ENCODE measurements around the gene NGEF. TPM values are rescaled to one million over a fixed set of nuclear protein-coding genes. Genes with fewer than 3 reads are reported as not detected.

Gene NGEF
- total and polyA plus RNA-seq, 4 donors, result 10.6 to 22.6 (median 10.8) TPM

GRCh38 chr2:232890536-232890895 lies 122.5 kb downstream of the NGEF start:
- no peak overlapping the region for H3K9ac ChIP-seq (ENCODE audit: low read depth in 1 of 2, low read length in 2 of 2)
- H3K27me3 ChIP-seq (ENCODE audit: control insufficient read depth in 4 of 4, insufficient read depth in 4 of 4, low read length in 3 of 4), result no peaks in the 10 kb centered on the region
- no peak for DNase-seq (ENCODE audit: low spot score)
- no peak overlapping the region for H3K4me3 ChIP-seq (ENCODE audit: low read depth in 1 of 3, low read length in 3 of 3)
- WGBS, result 86% methylated on average over 11 of the region's 11 CpGs
- H3K27ac ChIP-seq (ENCODE audit: low read depth in 1 of 2, low read length in 2 of 2), result no peak overlapping the region
- TF ChIP-seq GABPA (IDR thresholded peaks at IDR 0.05 in 1 of 2, conservative IDR thresholded peaks at IDR 0.05 in 1 of 2), result no peak
- no peak for TF ChIP-seq RAD21 (IDR thresholded peaks at IDR 0.05)
- no peak for TF ChIP-seq JUND (IDR thresholded peaks at IDR 0.05)
- TF ChIP-seq EGR1 (IDR thresholded peaks at IDR 0.05; ENCODE audit: low read depth in 2 of 2), result no peak
- no peak for TF ChIP-seq FOXA2 (IDR thresholded peaks at IDR 0.05)
- H3K36me3 ChIP-seq (ENCODE audit: control insufficient read depth in 4 of 4, insufficient read depth in 3 of 4, low read depth in 1 of 4, low read length in 3 of 4), result peaks cover 2 to 52% (median 16%) of the 10 kb centered on the region in 4 donors
- no peaks in the 10 kb centered on the region for H3K4me1 ChIP-seq (ENCODE audit: control insufficient read depth in 4 of 4, insufficient read depth in 4 of 4, low read length in 3 of 4)
- H3K9me3 ChIP-seq (ENCODE audit: control insufficient read depth in 4 of 4, low read length in 3 of 4), result no peaks in the 10 kb centered on the region

GRCh38 chr2:232889876-232890401 lies 123.1 kb downstream of the NGEF start:
- WGBS, result 92% methylated on average over 5 of the region's 5 CpGs
- Histone ChIP-seq H3K27ac (ENCODE audit: low read depth in 1 of 2, low read length in 2 of 2) (no peak overlapping the region), H3K4me3 (ENCODE audit: low read depth in 1 of 3, low read length in 3 of 3) (no peak overlapping the region), H3K9ac (ENCODE audit: low read depth in 1 of 2, low read length in 2 of 2) (no peak overlapping the region), H3K4me1 (ENCODE audit: control insufficient read depth in 4 of 4, insufficient read depth in 4 of 4, low read length in 3 of 4) (no peaks in the 10 kb centered on the region), H3K36me3 (ENCODE audit: control insufficient read depth in 4 of 4, insufficient read depth in 3 of 4, low read depth in 1 of 4, low read length in 3 of 4) (peaks cover 2 to 52% (median 18%) of the 10 kb centered on the region in 4 donors), H3K9me3 (ENCODE audit: control insufficient read depth in 4 of 4, low read length in 3 of 4) (no peaks in the 10 kb centered on the region), H3K27me3 (ENCODE audit: control insufficient read depth in 4 of 4, insufficient read depth in 4 of 4, low read length in 3 of 4) (no peaks in the 10 kb centered on the region)
- DNase-seq (ENCODE audit: low spot score), result peak; percentile 22
- TF ChIP-seq, protein P1, sequence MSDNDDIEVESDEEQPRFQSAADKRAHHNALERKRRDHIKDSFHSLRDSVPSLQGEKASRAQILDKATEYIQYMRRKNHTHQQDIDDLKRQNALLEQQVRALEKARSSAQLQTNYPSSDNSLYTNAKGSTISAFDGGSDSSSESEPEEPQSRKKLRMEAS (IDR thresholded peaks at IDR 0.05), result no peak
- TF ChIP-seq FOXA2 (IDR thresholded peaks at IDR 0.05) (no peak), HNF4A (conservative IDR thresholded peaks at IDR 0.05) (no peak), FOXA1 (IDR thresholded peaks at IDR 0.05) (no peak), HNF4G (IDR thresholded peaks at IDR 0.05) (no peak)
- TF ChIP-seq, protein P2, sequence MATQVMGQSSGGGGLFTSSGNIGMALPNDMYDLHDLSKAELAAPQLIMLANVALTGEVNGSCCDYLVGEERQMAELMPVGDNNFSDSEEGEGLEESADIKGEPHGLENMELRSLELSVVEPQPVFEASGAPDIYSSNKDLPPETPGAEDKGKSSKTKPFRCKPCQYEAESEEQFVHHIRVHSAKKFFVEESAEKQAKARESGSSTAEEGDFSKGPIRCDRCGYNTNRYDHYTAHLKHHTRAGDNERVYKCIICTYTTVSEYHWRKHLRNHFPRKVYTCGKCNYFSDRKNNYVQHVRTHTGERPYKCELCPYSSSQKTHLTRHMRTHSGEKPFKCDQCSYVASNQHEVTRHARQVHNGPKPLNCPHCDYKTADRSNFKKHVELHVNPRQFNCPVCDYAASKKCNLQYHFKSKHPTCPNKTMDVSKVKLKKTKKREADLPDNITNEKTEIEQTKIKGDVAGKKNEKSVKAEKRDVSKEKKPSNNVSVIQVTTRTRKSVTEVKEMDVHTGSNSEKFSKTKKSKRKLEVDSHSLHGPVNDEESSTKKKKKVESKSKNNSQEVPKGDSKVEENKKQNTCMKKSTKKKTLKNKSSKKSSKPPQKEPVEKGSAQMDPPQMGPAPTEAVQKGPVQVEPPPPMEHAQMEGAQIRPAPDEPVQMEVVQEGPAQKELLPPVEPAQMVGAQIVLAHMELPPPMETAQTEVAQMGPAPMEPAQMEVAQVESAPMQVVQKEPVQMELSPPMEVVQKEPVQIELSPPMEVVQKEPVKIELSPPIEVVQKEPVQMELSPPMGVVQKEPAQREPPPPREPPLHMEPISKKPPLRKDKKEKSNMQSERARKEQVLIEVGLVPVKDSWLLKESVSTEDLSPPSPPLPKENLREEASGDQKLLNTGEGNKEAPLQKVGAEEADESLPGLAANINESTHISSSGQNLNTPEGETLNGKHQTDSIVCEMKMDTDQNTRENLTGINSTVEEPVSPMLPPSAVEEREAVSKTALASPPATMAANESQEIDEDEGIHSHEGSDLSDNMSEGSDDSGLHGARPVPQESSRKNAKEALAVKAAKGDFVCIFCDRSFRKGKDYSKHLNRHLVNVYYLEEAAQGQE (IDR thresholded peaks at IDR 0.05), result no peak

DNA sequence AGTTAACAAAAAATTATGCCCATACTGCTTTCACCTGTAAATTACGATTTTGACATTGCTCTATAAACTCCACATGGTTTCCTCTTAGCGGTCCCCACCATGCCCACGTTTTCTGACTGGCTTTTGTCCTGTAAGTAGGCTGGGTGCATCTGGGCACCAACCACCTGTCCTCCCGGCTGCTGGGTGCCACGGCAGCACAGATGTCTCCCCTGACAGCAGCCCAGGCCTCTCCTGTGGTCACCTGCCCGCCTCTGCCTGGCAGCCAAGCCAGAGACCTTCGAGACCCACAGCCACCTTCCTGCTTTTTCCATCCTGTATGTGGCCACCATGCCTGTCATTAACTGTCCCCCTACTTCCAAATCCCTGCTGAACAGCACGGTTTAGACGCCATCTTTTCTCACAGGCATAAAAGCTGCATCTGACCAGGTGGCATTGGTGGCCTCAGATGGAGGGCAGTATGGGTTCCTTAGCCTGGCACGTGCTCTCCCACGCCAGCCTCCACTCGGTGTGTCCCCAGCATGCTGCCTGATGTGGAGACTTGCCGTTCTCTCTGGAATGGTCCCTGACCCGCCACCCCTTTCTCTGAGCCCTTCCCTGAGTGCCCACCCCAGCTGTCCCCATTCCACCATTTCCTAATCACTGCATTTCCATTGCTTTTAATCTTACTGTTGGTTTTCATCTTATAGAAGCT lies 124.1 kb downstream of the NGEF start:
- no peak overlapping the region for H3K9ac ChIP-seq (ENCODE audit: low read depth in 1 of 2, low read length in 2 of 2)
- peak; percentile 26 for DNase-seq (ENCODE audit: low spot score)
- no peaks in the 10 kb centered on the region for H3K27me3 ChIP-seq (ENCODE audit: control insufficient read depth in 4 of 4, insufficient read depth in 4 of 4, low read length in 3 of 4)
- no peak overlapping the region for H3K4me3 ChIP-seq (ENCODE audit: low read depth in 1 of 3, low read length in 3 of 3)
- WGBS, result 93% methylated on average over 14 of the region's 14 CpGs
- H3K27ac ChIP-seq (ENCODE audit: low read depth in 1 of 2, low read length in 2 of 2), result no peak overlapping the region
- no peaks in the 10 kb centered on the region for H3K9me3 ChIP-seq (ENCODE audit: control insufficient read depth in 4 of 4, low read length in 3 of 4)
- H3K36me3 ChIP-seq (ENCODE audit: control insufficient read depth in 4 of 4, insufficient read depth in 3 of 4, low read depth in 1 of 4, low read length in 3 of 4), result peaks cover 4 to 52% (median 16%) of the 10 kb centered on the region in 4 donors
- H3K4me1 ChIP-seq (ENCODE audit: control insufficient read depth in 4 of 4, insufficient read depth in 4 of 4, low read length in 3 of 4), result no peaks in the 10 kb centered on the region
- TF ChIP-seq, protein P1 (IDR thresholded peaks at IDR 0.05), result no peak
- TF ChIP-seq NR2F2 (IDR thresholded peaks at IDR 0.05), result no peak
- no peak for TF ChIP-seq ATF3 (IDR thresholded peaks at IDR 0.05)
- TF ChIP-seq YY1 (IDR thresholded peaks at IDR 0.05), result no peak
- no peak for TF ChIP-seq EGR1 (IDR thresholded peaks at IDR 0.05; ENCODE audit: low read depth in 2 of 2)
- TF ChIP-seq FOXA2 (IDR thresholded peaks at IDR 0.05), result no peak
- TF ChIP-seq, protein P3, sequence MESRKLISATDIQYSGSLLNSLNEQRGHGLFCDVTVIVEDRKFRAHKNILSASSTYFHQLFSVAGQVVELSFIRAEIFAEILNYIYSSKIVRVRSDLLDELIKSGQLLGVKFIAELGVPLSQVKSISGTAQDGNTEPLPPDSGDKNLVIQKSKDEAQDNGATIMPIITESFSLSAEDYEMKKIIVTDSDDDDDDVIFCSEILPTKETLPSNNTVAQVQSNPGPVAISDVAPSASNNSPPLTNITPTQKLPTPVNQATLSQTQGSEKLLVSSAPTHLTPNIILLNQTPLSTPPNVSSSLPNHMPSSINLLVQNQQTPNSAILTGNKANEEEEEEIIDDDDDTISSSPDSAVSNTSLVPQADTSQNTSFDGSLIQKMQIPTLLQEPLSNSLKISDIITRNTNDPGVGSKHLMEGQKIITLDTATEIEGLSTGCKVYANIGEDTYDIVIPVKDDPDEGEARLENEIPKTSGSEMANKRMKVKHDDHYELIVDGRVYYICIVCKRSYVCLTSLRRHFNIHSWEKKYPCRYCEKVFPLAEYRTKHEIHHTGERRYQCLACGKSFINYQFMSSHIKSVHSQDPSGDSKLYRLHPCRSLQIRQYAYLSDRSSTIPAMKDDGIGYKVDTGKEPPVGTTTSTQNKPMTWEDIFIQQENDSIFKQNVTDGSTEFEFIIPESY (IDR thresholded peaks at IDR 0.05), result no peak
- TF ChIP-seq SP1 (IDR thresholded peaks at IDR 0.05), result no peak
- no peak for TF ChIP-seq GABPA (IDR thresholded peaks at IDR 0.05 in 1 of 2, conservative IDR thresholded peaks at IDR 0.05 in 1 of 2)
- TF ChIP-seq JUND (IDR thresholded peaks at IDR 0.05), result no peak
- TF ChIP-seq HNF4G (IDR thresholded peaks at IDR 0.05), result no peak
- TF ChIP-seq, protein P2 (IDR thresholded peaks at IDR 0.05), result no peak
- no peak for TF ChIP-seq TAF1 (conservative IDR thresholded peaks at IDR 0.05)
- no peak for TF ChIP-seq RXRA (IDR thresholded peaks at IDR 0.05)
- no peak for TF ChIP-seq RAD21 (IDR thresholded peaks at IDR 0.05)
